ENCODE data around the gene TIGD1.

The TIGD1 gene

DNA sequence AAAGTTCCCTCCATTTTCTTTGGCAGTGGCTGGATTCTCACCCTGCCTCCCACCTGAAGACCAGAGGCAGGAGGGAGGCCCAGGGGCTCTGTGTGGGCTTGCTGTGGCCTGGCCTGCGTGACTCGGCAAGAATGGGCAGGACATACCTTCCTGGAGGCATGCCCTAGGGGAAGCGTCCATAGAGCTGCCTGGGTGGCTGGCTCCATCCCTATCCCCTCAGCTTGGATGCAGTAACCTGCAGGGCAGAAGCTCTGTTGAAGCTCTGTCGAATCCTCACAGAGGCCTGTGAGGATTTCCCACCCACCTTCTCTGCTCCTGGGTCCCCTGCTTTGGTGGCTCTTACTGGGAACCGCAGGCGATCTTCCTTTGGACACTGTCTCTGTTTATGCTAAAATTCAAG lies 31.5 kb downstream of the TIGD1 start:
- H3K79me2 ChIP-seq (ENCODE audit: low read length), result no peaks in the 10 kb centered on the region
- no peaks in the 10 kb centered on the region for H3K9me2 ChIP-seq (replicated peaks; ENCODE audit: insufficient read depth, low read length)
- H3K4me3 ChIP-seq (ENCODE audit: low read length), result no peak overlapping the region
- no peak for DNase-seq
- no peak overlapping the region for H3K4me2 ChIP-seq (ENCODE audit: low read depth, low read length)
- no peak overlapping the region for H3K27ac ChIP-seq (ENCODE audit: low read length)
- H3K9me3 ChIP-seq (replicated peaks; ENCODE audit: insufficient read depth, low read length), result no peaks in the 10 kb centered on the region
- no peaks in the 10 kb centered on the region for H4K20me1 ChIP-seq (ENCODE audit: insufficient read depth, low read length)
- no peaks in the 10 kb centered on the region for H3K36me3 ChIP-seq (replicated peaks; ENCODE audit: insufficient read depth, low read length)
- peaks cover 48% of the 10 kb centered on the region for H3K27me3 ChIP-seq (replicated peaks; ENCODE audit: insufficient read depth, low read length)
- no peak overlapping the region for H3K9ac ChIP-seq (ENCODE audit: low read length)
- TF ChIP-seq, protein P1, sequence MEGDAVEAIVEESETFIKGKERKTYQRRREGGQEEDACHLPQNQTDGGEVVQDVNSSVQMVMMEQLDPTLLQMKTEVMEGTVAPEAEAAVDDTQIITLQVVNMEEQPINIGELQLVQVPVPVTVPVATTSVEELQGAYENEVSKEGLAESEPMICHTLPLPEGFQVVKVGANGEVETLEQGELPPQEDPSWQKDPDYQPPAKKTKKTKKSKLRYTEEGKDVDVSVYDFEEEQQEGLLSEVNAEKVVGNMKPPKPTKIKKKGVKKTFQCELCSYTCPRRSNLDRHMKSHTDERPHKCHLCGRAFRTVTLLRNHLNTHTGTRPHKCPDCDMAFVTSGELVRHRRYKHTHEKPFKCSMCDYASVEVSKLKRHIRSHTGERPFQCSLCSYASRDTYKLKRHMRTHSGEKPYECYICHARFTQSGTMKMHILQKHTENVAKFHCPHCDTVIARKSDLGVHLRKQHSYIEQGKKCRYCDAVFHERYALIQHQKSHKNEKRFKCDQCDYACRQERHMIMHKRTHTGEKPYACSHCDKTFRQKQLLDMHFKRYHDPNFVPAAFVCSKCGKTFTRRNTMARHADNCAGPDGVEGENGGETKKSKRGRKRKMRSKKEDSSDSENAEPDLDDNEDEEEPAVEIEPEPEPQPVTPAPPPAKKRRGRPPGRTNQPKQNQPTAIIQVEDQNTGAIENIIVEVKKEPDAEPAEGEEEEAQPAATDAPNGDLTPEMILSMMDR (IDR thresholded peaks at IDR 0.05; ENCODE audit: low read length), result no peak
- TF ChIP-seq EZH2 (optimal IDR thresholded peaks at IDR 0.05; ENCODE audit: low read depth, low read length), result no peak
- TF ChIP-seq EZH2phosphoT487 (IDR thresholded peaks at IDR 0.05; ENCODE audit: low read length), result no peak
- H2AFZ ChIP-seq (ENCODE audit: low read length), result no peak overlapping the region
- H3F3A ChIP-seq (ENCODE audit: insufficient read depth, low read length), result no peaks in the 10 kb centered on the region
- no peaks in the 10 kb centered on the region for H3K4me1 ChIP-seq (ENCODE audit: low read length)

- Histone ChIP-seq H3K36me3 (replicated peaks; ENCODE audit: insufficient read depth, low read length) (no peaks in the 10 kb centered on the region), H3K4me3 (ENCODE audit: low read length) (no peak overlapping the region), H3K27ac (ENCODE audit: low read length) (no peak overlapping the region), H3K79me2 (ENCODE audit: low read length) (no peaks in the 10 kb centered on the region), H3K9ac (ENCODE audit: low read length) (no peak overlapping the region), H3K4me1 (ENCODE audit: low read length) (no peaks in the 10 kb centered on the region), H3F3A (ENCODE audit: insufficient read depth, low read length) (no peaks in the 10 kb centered on the region), H3K4me2 (ENCODE audit: low read depth, low read length) (no peak overlapping the region), H4K20me1 (ENCODE audit: insufficient read depth, low read length) (no peaks in the 10 kb centered on the region), H2AFZ (ENCODE audit: low read length) (no peak overlapping the region), H3K27me3 (replicated peaks; ENCODE audit: insufficient read depth, low read length) (peaks cover 28% of the 10 kb centered on the region), H3K9me2 (replicated peaks; ENCODE audit: insufficient read depth, low read length) (no peaks in the 10 kb centered on the region), H3K9me3 (replicated peaks; ENCODE audit: insufficient read depth, low read length) (no peaks in the 10 kb centered on the region)
- DNase-seq, result no peak
- TF ChIP-seq EZH2phosphoT487 (IDR thresholded peaks at IDR 0.05; ENCODE audit: low read length) (no peak), EZH2 (optimal IDR thresholded peaks at IDR 0.05; ENCODE audit: low read depth, low read length) (no peak)
- TF ChIP-seq, protein P1 (IDR thresholded peaks at IDR 0.05; ENCODE audit: low read length), result no peak
Observed at GRCh38 chr2:232516551-232516950, 33.8 kb downstream of the TIGD1 start.

DNA sequence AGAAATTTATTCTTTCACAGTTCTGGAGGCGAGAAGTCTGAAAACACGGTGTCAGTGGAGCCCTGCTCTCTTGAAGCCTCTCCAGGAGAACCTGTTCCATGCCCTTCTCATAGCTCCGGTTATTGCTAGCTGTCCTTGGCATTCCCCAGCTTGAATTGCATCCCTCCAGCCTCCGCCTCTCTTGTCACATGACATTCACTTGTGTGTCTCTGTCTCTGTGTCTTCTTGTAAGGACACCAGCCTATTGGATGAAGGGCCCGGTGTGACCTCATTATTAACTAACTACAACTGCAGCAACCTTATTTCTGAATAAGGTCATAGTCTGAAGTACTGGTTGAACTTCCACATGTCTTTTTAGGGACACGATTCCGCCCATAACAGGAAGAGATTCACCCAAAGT lies 34.7 kb downstream of the TIGD1 start:
- Histone ChIP-seq H3K27ac (ENCODE audit: low read length) (no peak overlapping the region), H3K4me3 (ENCODE audit: low read length) (no peak overlapping the region), H3K9me2 (replicated peaks; ENCODE audit: insufficient read depth, low read length) (no peaks in the 10 kb centered on the region), H4K20me1 (ENCODE audit: insufficient read depth, low read length) (no peaks in the 10 kb centered on the region), H3K27me3 (replicated peaks; ENCODE audit: insufficient read depth, low read length) (peaks cover 19% of the 10 kb centered on the region), H2AFZ (ENCODE audit: low read length) (no peak overlapping the region), H3K79me2 (ENCODE audit: low read length) (no peaks in the 10 kb centered on the region), H3K36me3 (replicated peaks; ENCODE audit: insufficient read depth, low read length) (no peaks in the 10 kb centered on the region), H3K4me2 (ENCODE audit: low read depth, low read length) (no peak overlapping the region), H3K9me3 (replicated peaks; ENCODE audit: insufficient read depth, low read length) (no peaks in the 10 kb centered on the region), H3K9ac (ENCODE audit: low read length) (no peak overlapping the region), H3K4me1 (ENCODE audit: low read length) (no peaks in the 10 kb centered on the region), H3F3A (ENCODE audit: insufficient read depth, low read length) (no peaks in the 10 kb centered on the region)
- no peak for TF ChIP-seq EZH2phosphoT487 (IDR thresholded peaks at IDR 0.05; ENCODE audit: low read length)
- no peak for TF ChIP-seq EZH2 (optimal IDR thresholded peaks at IDR 0.05; ENCODE audit: low read depth, low read length)
- TF ChIP-seq, protein P1 (IDR thresholded peaks at IDR 0.05; ENCODE audit: low read length), result no peak
- DNase-seq, result no peak

Measured in MM.1S (cell line).